Mesenchymal stem cell (in vitro differentiated cells and primary cell): ENCODE results near the gene NKRF.

ENCODE experiments used
- DNase-seq: peaks from one replicate; pipeline ENCODE4 v3.0.0-alpha.2; 2013
- H2AFZ ChIP-seq: one replicate; pipeline ENCODE4 v1.6.1; 2013; ENCODE audit warnings: low read depth, mild to moderate bottlenecking, control low read depth, inconsistent platforms, low read length, moderate library complexity
- H2AK5ac ChIP-seq: 2 replicates; pipeline ENCODE4 v1.6.1; 2013; ENCODE audit warnings: low read length, moderate library complexity, mild to moderate bottlenecking, inconsistent platforms; ENCODE audit not compliant: severe bottlenecking
- H2BK120ac ChIP-seq: one replicate; pipeline ENCODE4 v1.6.1; 2013; ENCODE audit warnings: low read depth, mild to moderate bottlenecking, inconsistent platforms, low read length, moderate library complexity
- H2BK12ac ChIP-seq, 2 experiments: one replicate each; pipeline ENCODE4 v1.6.1; 2013; ENCODE audit warnings: inconsistent platforms in 2 of 2, low read length in 2 of 2, mild to moderate bottlenecking in 2 of 2, moderate library complexity in 2 of 2, control low read depth in 1 of 2
- H2BK15ac ChIP-seq: one replicate; pipeline ENCODE4 v1.6.1; 2013; ENCODE audit warnings: mild to moderate bottlenecking, low read depth, inconsistent platforms; ENCODE audit not compliant: poor library complexity, severe bottlenecking
- H2BK5ac ChIP-seq: 2 replicates; pipeline ENCODE4 v1.6.1; 2013; ENCODE audit warnings: low read depth, mild to moderate bottlenecking, low read length, control low read depth, inconsistent platforms; ENCODE audit not compliant: poor library complexity, severe bottlenecking
- H3K14ac ChIP-seq, 2 experiments: one replicate each; pipeline ENCODE4 v1.6.1; 2013; ENCODE audit warnings: inconsistent platforms in 2 of 2, low read length in 2 of 2, control low read depth in 1 of 2, mild to moderate bottlenecking in 1 of 2, moderate library complexity in 1 of 2
- H3K18ac ChIP-seq, 2 experiments: one replicate each; pipeline ENCODE4 v1.6.1; 2013; ENCODE audit warnings: inconsistent platforms in 2 of 2, low read length in 2 of 2, control low read depth in 1 of 2, low read depth in 1 of 2, mild to moderate bottlenecking in 1 of 2
- H3K23ac ChIP-seq, 2 experiments: one replicate each; pipeline ENCODE4 v1.6.1; 2013; ENCODE audit warnings: inconsistent platforms in 2 of 2, low read length in 2 of 2, mild to moderate bottlenecking in 2 of 2, moderate library complexity in 2 of 2, control low read depth in 1 of 2
- H3K27ac ChIP-seq: 2 replicates; pipeline ENCODE4 v1.5.1; 2013; ENCODE audit warnings: mild to moderate bottlenecking, moderate library complexity, low read length, control low read depth, inconsistent platforms; ENCODE audit not compliant: poor library complexity, severe bottlenecking
- H3K27me3 ChIP-seq, 2 experiments: 2 replicates each; pipeline versions ENCODE4 v1.6.1 to v1.7.0; 2013; ENCODE audit warnings: low read length in 2 of 2, mild to moderate bottlenecking in 2 of 2, moderate library complexity in 2 of 2, control low read depth in 1 of 2, inconsistent platforms in 1 of 2; ENCODE audit not compliant: control insufficient read depth in 1 of 2, insufficient read depth in 1 of 2
- H3K36me3 ChIP-seq, 2 experiments: 2 replicates each; pipeline versions ENCODE4 v1.6.1 to v1.7.0; 2013; ENCODE audit warnings: low read length in 2 of 2, control low read depth in 1 of 2, inconsistent platforms in 1 of 2, low read depth in 1 of 2, mild to moderate bottlenecking in 1 of 2; ENCODE audit not compliant: insufficient read depth in 2 of 2, control insufficient read depth in 1 of 2
- H3K4ac ChIP-seq, 2 experiments: one replicate each; pipeline ENCODE4 v1.6.1; 2013; ENCODE audit warnings: inconsistent platforms in 2 of 2, low read length in 2 of 2, mild to moderate bottlenecking in 2 of 2, moderate library complexity in 2 of 2, control low read depth in 1 of 2, low read depth in 1 of 2
- H3K4me1 ChIP-seq: 2 replicates; pipeline ENCODE4 v1.6.1; 2013; ENCODE audit warnings: low read depth, low read length, control low read depth; ENCODE audit not compliant: control insufficient read depth, insufficient read depth
- H3K4me2 ChIP-seq: 2 replicates; pipeline ENCODE4 v1.6.1; 2013; ENCODE audit warnings: low read length, mild to moderate bottlenecking, inconsistent platforms; ENCODE audit not compliant: poor library complexity, severe bottlenecking
- H3K4me3 ChIP-seq, 2 experiments: 2 replicates each; pipeline versions ENCODE4 v1.5.1 to v1.7.0; 2013; ENCODE audit warnings: low read length in 2 of 2, mild to moderate bottlenecking in 2 of 2, control low read depth in 1 of 2, low read depth in 1 of 2; ENCODE audit not compliant: insufficient read depth in 1 of 2
- H3K79me1 ChIP-seq: replicated peaks from 2 replicates; pipeline ENCODE4 v1.6.1; 2013; ENCODE audit warnings: mild to moderate bottlenecking, control low read depth, low read length, inconsistent platforms; ENCODE audit not compliant: poor library complexity, severe bottlenecking
- H3K9ac ChIP-seq: 2 replicates; pipeline ENCODE4 v1.7.0; 2013; ENCODE audit warnings: mild to moderate bottlenecking, low read length, moderate library complexity
- H3K9me3 ChIP-seq: 2 replicates; pipeline ENCODE4 v1.7.0; 2013; ENCODE audit warnings: mild to moderate bottlenecking, low read length; ENCODE audit not compliant: control insufficient read depth
- H4K8ac ChIP-seq: one replicate; pipeline ENCODE4 v1.6.1; 2013; ENCODE audit warnings: inconsistent platforms, mild to moderate bottlenecking, low read length, moderate library complexity
- H4K91ac ChIP-seq: one replicate; pipeline ENCODE4 v1.6.1; 2013; ENCODE audit warnings: mild to moderate bottlenecking, low read length, inconsistent platforms
- WGBS: methylation state at CpG from one replicate; pipeline ENCODE4 v1.1.7; 2013; ENCODE audit warnings: mixed read lengths; 5-methylcytosine and 5-hydroxymethylcytosine counted together

Gene NKRF

DNA sequence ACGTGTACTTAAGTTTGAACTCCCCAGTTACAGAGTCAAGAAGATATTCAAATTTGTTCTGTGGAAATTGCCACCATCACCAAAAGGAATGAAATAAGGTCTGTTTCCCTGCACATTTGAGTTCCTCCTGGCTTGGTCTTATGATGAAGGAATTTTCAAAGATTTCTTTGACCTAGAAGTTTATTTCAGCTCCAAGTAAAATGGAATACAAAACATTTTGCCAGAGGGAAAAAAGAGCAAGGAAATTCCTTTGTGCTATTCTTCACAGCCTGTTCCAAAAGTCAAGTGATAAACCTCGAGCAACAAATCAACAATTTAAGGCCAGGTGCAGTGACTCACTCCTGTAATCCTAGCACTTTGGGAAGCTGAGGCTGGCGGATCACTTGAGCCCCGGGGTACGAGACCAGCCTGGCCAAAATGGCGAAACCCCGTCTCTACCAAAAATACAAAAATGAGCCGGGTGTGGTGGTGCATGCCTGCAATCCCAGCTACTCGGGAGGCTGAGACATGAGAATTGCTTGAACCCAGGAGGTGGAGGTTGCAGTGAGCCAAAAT, 3.4 kb downstream of the NKRF start:
- Histone ChIP-seq H2BK15ac (no peak overlapping the region), H4K91ac (no peak overlapping the region), H3K4me3 (no peak overlapping the region), H3K27ac (no peak overlapping the region), H2BK12ac (no peak overlapping the region), H3K4me1 (no peaks in the 10 kb centered on the region), H3K4ac (no peak overlapping the region), H2BK5ac (no peak overlapping the region), H3K4me2 (no peak overlapping the region), H3K9me3 (no peaks in the 10 kb centered on the region), H3K9ac (no peak overlapping the region), H3K27me3 (no peaks in the 10 kb centered on the region), H3K14ac (no peak overlapping the region), H2AK5ac (no peak overlapping the region), H3K79me1 (no peaks in the 10 kb centered on the region), H3K18ac (no peak overlapping the region), H3K36me3 (no peaks in the 10 kb centered on the region), H2AFZ (no peak overlapping the region), H3K23ac (no peak overlapping the region), H4K8ac (no peak overlapping the region), H2BK120ac (no peak overlapping the region)
- DNase-seq: no peak
- 76% methylated on average over 8 of the region's 9 CpGs for WGBS

DNA sequence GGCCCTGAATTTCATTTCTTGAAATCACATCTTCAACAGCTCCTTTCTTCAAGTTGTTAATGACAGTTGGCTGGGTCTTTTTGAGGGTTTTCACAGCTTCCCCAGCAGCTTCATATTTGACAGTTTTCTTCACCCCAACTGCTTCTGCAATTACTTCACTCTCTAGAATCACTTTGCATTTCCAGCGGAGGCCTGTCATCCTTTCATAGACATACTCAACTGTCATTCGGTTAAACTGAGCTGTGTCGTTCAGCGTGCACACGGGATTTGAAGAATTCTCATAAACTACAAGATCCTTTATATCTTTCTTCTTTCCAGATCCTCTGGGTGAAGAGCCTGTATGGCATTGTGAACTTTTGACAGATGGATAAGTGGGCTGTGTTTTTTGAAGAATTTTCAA, 16.4 kb downstream of the NKRF start:
- Histone ChIP-seq H3K4ac (no peak overlapping the region), H3K27me3 (no peaks in the 10 kb centered on the region), H3K23ac (no peak overlapping the region), H3K14ac (no peak overlapping the region), H3K27ac (no peak overlapping the region), H2AK5ac (no peak overlapping the region), H3K36me3 (peaks cover 0 to 34% of the 10 kb centered on the region in 2 experiments), H3K9me3 (no peaks in the 10 kb centered on the region), H3K9ac (no peak overlapping the region), H2BK5ac (no peak overlapping the region), H3K79me1 (peaks cover 4% of the 10 kb centered on the region), H4K8ac (no peak overlapping the region), H4K91ac (no peak overlapping the region), H2BK120ac (no peak overlapping the region), H2BK15ac (no peak overlapping the region), H2BK12ac (no peak overlapping the region), H3K4me2 (no peak overlapping the region), H3K4me1 (no peaks in the 10 kb centered on the region), H3K4me3 (no peak overlapping the region), H2AFZ (no peak overlapping the region), H3K18ac (no peak overlapping the region)
- DNase-seq: no peak
- WGBS: no CpG with 5 or more reads among the region's 5 CpGs

DNA sequence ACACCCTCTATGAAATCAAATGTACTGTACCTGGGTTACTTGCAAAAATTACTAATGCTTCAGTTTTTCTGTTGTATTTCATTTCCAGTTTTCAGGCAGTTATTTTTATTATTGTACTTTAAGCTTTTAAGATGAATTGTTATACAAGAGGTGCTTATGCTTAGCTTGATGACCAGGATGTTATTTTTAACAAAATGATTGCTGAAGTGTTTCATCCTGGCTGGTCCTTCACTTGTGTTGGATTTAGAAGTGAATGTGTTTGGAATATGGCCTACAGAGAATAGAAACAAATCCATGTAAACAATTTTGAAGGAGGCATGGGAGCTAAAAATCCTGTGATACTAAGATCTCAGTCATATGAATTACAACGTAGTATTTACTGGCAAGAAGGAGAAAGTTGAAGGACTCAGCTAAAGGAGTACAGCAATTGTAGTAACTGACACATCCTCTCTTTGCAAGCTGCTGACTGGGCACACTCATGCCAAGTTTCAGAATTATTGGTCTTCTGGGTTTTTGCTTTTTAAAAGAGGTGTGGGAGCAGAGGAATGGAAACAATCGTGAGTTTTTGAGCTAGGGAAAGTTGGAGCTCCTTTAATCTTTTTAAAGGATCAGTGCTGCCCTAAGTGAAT, 22.7 kb downstream of the NKRF start:
- Histone ChIP-seq H3K36me3 (peaks cover 0 to 9% of the 10 kb centered on the region in 2 experiments), H3K14ac (no peak overlapping the region), H2BK15ac (no peak overlapping the region), H2AFZ (no peak overlapping the region), H3K9me3 (no peaks in the 10 kb centered on the region), H4K8ac (no peak overlapping the region), H2AK5ac (no peak overlapping the region), H2BK120ac (no peak overlapping the region), H3K4me1 (no peaks in the 10 kb centered on the region), H3K18ac (no peak overlapping the region), H3K4ac (no peak overlapping the region), H4K91ac (no peak overlapping the region), H2BK5ac (no peak overlapping the region), H3K23ac (no peak overlapping the region), H2BK12ac (no peak overlapping the region), H3K4me2 (no peak overlapping the region), H3K9ac (peak overlapping the region; percentile 0), H3K4me3 (no peak overlapping the region), H3K27me3 (no peaks in the 10 kb centered on the region), H3K27ac (no peak overlapping the region), H3K79me1 (no peaks in the 10 kb centered on the region)
- no peak for DNase-seq
- WGBS: 100% methylated on average over 1 of the region's 2 CpGs

DNA sequence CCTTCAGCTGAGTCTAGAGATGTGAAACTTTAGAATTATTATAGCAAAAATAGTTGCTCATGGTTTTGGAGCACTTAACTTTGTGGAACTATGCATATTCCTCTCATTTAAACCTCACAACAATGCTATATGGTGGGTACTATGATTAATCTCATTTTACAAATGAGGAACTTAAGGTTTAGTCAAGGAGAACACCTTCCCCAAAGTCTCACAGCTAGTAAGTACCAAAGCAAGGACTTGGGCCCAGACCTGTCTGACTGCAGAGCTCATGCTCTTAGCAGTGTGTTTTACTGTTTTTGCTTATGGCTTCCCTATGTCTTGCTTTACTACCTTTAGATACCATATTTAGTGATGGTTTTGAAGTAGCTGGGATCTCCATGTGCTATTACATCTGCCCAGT, 26.8 kb downstream of the NKRF start:
- no peak overlapping the region for H3K23ac ChIP-seq
- H3K4ac ChIP-seq: no peak overlapping the region
- no peak overlapping the region for H4K8ac ChIP-seq
- H3K9ac ChIP-seq: no peak overlapping the region
- peaks cover 1% of the 10 kb centered on the region for H3K4me1 ChIP-seq
- DNase-seq: no peak
- no peak overlapping the region for H3K14ac ChIP-seq
- H2AFZ ChIP-seq: no peak overlapping the region
- no peak overlapping the region for H2BK15ac ChIP-seq
- H2BK120ac ChIP-seq: no peak overlapping the region
- H3K79me1 ChIP-seq: no peaks in the 10 kb centered on the region
- H3K27me3 ChIP-seq: peaks cover 0 to 4% of the 10 kb centered on the region in 2 experiments
- no peak overlapping the region for H4K91ac ChIP-seq
- H3K18ac ChIP-seq: no peak overlapping the region
- no peak overlapping the region for H3K4me2 ChIP-seq
- no peak overlapping the region for H2AK5ac ChIP-seq
- H2BK5ac ChIP-seq: no peak overlapping the region
- no peak overlapping the region for H2BK12ac ChIP-seq
- no peaks in the 10 kb centered on the region for H3K9me3 ChIP-seq
- H3K4me3 ChIP-seq: no peak overlapping the region
- H3K36me3 ChIP-seq: peaks cover 0 to 20% of the 10 kb centered on the region in 2 experiments
- H3K27ac ChIP-seq: no peak overlapping the region
